Measurements from ENCODE around the gene CTNNA1.
"Not testable (repeated sequence)": the region's sequence is repeated elsewhere in the genome, so short reads cannot be mapped to it uniquely, and the experiment has no call there.

Gene CTNNA1

DNA sequence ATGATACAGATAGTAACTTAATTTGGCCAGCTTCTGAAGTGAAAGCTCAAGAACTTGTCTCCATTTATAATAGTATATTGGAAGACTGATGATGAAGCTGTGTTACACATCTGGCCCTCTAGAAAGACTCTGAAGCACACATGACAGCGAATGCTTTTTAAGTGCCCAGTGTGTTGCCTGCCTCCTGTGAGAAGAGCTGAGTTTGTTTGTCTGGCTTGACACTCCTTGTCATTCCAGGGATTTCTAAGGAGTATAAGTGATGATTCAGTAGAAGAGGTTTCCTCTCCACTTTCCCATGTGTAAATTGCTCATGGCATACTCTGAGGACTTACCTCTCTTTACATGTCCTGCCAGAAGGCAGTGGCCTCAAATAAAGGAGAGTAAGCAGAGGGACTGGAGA is 152.3 kb downstream of the CTNNA1 start:
- no peak for DNase-seq

DNA sequence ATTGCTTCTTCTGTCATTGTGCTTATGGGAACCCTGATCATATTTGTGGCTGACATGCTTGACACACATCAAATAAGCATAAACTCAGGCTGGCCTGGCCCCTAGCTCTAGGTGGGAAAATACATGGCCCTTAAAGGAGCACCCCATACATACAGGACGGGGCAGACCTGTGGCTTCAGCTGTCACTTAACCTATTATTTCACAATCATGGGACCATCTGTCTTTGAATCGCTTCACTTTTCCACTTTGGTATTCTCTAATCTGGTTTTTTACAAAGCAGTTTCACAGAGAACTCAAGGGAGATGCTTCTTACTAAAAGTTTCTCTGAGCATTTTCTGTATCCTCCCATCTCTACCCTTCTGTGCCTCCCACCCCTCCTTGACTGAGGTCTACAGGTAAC is 156.5 kb downstream of the CTNNA1 start:
- DNase-seq, result no peak

DNA sequence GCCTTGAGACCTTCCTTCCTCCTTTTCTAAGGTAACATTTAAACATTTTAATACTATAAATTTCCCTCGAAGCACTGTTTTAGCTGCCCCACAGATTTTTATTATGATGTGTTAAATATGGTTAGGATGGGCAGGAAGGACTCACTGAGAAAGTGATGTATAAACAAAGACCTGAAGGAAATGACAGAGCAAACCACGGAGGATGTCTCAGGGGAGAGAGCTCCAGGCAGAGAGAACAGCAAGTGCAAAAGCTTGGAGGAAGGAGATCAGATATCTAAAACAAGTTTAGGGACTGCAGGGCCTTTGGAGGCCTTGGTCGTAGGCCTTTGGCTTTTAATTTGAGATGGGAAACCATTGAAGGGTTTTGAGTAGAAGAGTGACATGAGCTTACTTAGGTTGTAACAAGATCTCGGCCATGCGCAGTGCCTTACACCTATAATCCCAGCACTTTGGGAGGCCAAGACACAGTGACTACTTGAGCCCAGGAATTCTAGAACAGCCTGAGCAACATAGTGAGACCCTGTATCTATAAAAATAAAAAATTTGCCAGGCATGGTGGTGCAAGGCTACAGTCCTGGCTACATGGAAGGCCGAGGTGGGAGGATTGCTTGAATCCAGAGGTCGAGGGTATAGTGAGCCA is 157.4 kb downstream of the CTNNA1 start:
- no peak for DNase-seq

DNA sequence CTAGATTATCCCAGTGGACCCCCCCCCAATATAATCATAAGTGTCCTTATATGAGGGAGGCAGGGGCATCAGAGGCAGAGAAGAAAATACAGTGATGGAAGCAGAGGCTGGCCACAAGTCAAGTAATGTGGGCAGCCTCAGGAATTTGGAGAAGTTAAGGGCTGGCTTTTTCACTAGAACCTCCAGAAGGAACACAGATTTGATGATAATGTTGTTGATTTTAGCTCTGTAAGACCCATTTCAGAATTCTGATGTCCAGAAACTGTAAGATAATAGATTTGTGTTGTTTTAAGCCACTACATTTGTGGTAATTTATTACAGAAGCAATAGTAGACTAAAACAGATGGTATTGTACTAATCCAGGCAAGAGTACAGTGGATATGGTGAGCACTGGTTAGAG is 158.2 kb downstream of the CTNNA1 start:
- DNase-seq, result no peak

DNA sequence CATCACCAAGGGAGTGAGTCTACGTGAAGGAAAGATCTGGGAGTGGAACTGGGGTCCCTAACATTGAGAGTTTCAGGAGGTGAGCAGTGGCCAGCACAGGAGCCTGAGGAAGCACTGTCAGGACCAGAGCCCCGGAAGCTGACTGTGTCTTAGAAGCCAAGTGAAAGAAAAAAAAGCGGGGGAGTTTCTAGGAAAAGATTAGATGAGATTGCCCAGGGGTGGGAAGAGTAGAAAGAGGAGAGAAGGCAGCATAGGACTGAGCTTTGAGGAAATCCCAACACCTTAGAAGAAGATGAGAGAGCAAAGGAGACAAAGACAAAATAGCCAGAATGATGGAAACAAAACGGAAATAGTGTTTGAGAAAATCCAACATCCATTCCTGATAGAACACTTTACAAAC is 158.9 kb downstream of the CTNNA1 start:
- no peak for DNase-seq

DNA sequence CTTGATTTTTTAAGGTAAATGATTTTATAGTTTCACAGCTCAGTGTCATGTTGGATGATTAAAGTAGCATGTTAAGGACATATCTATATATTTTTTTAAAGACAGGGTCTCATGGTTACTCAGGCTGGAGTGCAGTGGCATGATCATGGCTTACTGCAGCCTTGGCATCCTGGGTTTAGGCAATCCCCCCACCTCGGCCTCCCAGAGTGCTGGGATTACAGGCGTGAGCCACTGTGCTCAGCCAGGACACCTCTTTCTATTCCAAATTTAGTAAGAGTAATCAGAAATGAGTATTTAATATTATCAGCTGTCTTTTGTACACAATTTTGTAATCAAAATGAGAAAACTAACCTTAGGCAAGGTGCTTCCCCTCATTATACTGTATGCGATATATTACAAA is 160.5 kb downstream of the CTNNA1 start:
- DNase-seq, result no peak

DNA sequence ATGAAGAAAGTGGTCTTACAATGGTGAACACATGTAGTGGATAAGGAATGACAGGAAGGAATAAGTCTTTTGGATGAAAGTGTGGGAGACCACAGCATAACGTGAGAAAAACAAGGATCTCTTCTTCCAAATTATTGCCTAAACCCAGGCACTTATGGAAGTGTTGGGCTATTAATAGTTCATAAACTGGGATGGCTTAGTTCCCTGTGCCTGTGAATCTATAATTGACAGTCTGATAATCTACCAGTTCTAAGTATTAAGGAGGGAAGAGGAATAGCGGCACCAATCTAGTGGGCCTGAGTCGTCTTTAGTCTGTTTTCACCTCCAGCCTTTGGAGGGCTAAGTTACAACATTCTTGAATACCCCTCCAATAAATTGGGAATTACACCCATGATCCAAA is 161.1 kb downstream of the CTNNA1 start:
- no peak for DNase-seq

DNA sequence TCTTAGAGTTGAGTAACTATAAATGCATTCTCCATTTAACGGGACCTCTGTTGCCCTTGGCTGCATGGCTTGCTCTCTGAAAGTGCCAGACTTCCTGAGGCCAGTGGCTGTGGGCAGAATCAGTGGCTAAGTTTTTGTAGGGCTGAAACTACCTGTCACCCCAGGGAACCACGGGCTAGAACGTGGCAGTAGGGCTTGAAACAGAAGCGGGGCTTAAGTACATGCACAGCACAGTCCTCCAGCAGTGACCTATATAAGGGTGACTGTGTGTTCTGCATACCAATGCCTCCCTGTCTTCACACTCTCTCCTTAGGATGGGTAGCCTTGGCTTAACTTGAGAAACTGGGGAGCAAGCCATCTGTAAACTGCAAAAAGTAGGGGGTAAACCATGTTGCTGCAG is 165.5 kb downstream of the CTNNA1 start:
- no peak for DNase-seq

DNA sequence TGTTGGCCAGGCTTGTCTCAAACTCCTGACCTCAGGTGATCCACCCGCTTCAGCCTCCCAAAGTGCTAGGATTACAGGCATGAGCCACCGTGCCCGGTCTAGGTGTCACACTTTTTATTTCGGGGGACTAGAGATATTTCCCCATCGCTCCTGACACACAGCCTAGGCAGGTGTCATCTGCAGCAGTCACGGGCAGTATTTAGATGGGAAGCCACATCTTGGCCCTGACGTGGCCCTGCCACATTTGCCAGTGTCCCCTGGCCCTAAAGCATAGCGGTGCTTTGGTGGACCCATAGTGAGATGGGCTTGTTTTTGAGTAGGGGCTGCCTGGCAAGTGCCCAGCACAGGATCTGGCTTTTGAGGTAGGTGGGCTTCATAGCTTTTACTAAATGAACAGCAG is 167.0 kb downstream of the CTNNA1 start:
- no peak for DNase-seq

DNA sequence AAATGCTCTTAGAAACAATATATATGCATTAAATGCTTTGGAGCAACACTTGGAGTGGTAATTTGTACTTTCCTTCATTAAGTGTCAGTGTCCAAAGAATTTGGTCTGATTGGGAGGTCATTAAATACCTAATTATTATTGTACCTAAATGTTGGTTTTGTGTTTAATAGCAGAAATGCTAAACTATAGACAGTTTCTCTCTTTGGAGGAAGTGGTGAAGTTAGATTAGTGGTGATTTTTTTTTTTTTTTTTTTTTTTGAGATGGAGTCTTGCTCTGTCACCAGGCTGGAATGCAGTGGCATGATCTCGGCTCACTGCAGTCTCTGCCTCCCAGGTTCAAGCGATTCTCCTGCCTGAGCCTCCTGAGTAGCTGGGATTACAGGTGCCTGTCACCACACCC is 168.1 kb downstream of the CTNNA1 start:
- not testable (repeated sequence) for DNase-seq

DNA sequence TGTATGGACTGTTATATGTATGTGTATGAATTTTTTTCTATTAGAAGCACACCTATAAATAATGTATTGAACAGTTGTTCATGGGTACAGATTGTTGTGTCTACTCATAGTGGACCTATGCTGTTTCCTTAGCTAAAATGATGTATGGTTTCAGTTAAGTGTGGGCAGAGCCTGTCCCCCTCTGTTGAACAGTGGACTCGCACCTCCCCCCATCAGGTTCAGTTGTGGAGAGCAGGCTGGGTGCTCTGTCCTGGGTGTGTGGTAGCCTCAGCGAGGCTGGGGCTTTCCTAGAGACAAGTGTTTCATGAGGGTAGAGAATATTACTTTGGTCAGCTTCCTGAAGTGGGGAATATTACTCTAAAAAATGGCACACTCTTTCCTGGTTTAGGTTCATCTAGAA is 169.3 kb downstream of the CTNNA1 start:
- no peak for DNase-seq

DNA sequence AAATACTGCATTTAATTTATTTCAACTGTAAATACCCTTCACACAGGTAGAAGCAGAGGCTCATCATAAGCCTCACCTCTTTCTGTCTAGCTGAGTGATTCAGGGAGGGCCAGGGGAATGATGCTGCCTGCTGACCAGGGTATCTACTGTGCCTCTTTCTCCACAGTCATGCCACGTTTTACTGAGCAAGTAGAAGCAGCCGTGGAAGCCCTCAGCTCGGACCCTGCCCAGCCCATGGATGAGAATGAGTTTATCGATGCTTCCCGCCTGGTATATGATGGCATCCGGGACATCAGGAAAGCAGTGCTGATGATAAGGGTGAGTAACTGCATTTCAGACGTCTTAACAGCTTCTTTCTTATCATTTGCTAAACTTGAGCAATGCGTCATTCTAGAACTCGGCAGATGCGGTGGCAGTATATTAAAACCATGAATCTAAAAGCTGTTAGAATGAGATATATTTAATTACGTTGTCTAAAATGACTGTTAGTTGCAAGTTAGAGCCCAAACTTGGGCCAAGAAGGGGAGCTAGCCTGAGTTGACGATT is 171.9 kb downstream of the CTNNA1 start:
- DNase-seq, result no peak

DNA sequence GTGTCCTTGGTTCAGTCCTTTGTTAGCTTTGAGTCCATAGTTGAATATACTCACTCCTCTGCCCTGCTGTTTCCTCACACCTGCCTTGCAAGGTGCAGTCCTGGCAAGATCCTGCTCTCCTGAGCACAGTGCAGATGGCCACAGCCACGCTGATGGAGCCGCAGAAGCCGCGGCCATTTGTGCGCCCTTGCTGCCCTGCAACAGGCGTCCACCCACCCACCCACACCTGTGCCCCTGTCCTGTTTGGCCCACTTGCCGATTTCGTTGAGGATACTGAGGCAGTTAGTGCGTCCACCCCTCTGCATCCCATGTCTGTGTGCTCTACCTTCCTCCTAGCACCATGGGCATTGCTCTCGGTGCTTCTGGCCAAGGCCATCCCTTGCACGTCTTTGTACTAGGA is 173.0 kb downstream of the CTNNA1 start:
- DNase-seq, result no peak

DNA sequence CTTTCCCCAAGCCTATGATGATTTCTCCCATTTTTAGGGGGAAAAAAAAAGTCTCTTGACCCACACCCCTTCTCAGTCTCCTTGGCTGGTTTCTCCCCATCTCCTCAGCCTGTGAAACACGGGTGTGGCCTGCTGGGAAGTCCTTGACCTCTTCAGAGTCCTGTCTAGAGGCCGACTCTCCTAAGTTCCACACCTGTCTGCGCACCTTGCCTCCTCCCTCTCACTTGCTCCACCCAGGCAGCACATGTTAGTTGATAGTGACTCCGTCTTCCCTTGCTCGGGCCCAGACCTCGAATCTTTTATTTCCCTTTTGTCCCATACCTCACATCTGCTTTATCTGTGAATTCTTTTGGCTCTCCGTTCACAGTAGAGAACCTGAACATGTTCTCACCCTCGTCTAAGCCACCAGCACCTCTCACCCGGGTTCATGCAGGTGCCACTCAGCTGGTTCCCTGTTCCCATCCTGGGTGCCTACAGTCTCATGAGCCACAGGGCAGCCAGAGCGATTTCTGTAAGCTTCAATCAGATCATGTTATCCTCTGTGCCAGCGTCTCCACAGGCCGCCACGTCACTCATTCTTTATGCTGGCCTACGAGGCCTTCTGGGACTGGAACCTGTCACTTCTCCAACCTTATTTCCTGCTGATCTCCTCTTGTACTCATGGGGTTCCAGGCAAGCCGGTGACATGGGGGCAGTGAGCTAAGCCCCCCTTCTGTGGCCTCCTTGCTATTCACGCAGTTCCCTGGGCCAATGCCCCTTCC is 173.6 kb downstream of the CTNNA1 start:
- no peak for DNase-seq

DNA sequence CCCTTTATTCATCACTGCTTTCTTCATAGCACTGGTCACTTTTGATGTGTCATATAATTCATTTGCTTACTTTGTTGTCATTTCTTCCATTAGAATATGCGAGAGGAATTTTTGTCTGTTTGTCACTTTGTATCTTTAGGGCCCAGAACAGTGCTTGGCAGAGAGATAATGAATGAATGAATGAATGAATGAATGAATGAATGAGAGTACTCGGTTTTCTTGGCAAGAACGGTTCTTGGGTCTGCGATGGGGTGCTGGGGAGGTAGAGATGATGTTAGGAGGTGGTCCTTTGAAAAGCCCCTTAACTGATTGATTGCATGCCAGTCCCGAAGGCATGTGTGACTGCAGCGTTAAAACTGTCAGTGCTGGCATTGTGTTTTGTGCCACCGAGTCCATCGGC is 174.3 kb downstream of the CTNNA1 start:
- no peak for DNase-seq

DNA sequence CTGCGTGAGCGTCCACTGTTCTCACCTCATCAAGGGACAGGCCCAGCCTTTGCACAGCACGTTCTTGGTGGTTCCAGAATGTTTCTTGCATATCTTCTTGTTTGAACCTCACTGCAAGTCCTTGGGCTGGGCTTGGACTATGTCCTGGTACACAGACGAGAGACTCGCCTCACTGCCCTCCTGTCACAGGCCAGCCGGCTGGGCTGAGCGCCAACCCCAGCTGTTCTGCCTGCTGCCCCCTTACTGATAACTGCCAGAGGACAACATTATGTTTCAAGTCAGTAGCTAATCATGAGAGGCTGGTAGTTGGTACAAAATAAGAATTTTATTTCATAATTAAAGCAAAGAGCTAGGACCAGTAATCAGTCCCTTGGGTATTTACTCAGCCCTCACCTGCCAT is 174.8 kb downstream of the CTNNA1 start:
- DNase-seq, result no peak

DNA sequence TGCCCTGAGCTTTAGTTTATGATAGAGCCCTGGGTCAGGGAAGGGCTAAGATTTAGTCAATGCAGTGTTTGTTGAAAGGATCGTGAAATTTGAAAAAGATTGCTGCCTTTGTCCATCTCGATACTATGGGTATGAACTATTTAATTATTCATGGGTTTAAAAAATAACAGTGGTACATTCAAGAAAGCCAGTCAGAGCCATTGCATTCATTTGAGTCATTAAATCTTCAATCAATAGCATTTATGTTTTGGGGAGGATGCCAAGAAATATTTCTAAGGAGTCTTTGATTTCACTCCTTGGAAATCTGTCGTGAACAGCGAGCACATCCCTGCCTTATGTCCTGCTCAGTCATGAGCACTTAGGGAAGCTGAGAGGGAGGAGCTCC is 176.3 kb downstream of the CTNNA1 start:
- no peak for DNase-seq

DNA sequence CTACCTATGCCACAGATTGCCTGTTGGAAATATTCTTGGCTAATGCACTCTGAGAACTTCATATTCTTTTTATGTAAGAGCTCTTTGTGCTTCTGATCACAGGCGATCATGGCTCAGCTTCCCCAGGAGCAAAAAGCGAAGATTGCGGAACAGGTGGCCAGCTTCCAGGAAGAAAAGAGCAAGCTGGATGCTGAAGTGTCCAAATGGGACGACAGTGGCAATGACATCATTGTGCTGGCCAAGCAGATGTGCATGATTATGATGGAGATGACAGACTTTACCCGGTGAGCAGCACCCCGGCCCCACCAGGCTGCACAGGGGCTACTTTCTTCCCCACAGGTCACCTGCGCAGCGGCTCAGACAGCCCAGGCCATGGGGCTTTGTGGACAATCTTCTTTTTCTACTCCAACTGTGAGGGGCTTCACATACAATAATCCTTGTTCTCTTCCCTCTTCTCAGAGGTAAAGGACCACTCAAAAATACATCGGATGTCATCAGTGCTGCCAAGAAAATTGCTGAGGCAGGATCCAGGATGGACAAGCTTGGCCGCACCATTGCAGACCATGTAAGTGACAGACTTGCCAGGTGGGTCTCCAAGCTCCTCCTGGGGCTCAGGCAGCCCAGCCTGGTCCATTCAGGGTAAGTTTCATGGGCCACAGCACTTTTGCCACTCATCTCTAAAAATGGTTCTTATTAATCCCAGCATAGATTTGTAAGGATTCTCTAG is 177.3 kb downstream of the CTNNA1 start:
- no peak for DNase-seq

DNA sequence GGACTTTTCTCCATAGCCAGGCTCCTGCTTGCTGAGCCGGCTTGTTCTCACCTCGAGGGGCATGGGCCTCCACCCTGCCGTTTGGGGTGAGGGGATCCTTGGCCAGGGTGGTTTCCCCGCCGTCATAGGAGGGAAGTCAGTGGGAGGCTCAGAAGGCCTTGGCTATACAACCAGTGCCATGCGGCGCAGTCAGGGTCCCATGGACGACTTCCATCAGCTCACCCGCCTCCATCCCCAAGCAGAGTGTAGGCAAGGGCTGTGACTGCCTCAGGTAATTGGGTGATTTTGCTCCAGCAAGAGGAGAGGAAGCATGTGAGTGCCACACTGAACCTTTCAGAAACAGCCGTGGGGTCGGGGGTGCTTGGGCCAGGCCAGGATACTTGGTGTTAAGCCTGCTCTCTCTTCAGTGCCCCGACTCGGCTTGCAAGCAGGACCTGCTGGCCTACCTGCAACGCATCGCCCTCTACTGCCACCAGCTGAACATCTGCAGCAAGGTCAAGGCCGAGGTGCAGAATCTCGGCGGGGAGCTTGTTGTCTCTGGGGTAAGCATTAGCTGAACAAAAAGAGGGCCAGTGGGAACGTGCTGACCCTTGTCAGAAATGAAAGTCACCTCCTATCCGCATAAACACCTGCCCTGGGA is 179.1 kb downstream of the CTNNA1 start:
- no peak for DNase-seq

DNA sequence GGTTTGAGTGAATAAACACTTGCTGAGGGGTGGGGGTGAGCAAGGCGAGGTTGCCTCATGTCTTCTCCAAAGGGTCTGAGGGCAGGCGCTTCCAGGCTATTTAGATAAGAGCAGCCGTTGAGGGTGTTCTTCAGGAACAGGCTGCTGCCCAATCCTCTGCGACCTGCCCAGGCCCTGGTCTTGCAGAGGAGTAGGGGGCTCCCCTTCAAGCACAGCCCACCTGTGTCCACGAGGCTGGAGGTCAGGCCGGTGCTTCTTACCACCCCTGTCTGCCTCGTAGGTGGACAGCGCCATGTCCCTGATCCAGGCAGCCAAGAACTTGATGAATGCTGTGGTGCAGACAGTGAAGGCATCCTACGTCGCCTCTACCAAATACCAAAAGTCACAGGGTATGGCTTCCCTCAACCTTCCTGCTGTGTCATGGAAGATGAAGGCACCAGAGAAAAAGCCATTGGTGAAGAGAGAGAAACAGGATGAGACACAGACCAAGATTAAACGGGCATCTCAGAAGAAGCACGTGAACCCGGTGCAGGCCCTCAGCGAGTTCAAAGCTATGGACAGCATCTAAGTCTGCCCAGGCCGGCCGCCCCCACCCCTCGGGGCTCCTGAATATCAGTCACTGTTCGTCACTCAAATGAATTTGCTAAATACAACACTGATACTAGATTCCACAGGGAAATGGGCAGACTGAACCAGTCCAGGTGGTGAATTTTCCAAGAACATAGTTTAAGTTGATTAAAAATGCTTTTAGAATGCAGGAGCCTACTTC is 180.5 kb downstream of the CTNNA1 start:
- DNase-seq, result no peak

DNA sequence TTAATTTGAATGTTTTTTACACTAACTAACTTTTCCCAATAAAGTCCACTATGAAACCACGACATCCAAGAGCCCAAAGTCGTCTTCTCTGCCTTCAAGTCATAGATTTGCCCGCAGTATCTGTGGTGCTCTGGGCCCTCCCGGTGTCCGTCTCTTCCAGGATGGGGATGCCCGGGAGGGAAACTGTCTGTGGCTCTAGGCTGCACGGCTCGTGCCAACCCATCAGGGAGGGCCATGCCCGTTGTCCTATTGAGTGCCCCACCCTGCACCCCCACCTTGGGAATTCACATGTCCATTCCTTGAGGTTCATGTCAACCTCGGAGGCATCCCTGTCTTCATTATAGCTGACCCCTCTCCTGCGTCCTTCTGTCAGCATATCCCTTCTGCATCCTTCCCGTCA is 181.7 kb downstream of the CTNNA1 start:
- no peak for DNase-seq

DNA sequence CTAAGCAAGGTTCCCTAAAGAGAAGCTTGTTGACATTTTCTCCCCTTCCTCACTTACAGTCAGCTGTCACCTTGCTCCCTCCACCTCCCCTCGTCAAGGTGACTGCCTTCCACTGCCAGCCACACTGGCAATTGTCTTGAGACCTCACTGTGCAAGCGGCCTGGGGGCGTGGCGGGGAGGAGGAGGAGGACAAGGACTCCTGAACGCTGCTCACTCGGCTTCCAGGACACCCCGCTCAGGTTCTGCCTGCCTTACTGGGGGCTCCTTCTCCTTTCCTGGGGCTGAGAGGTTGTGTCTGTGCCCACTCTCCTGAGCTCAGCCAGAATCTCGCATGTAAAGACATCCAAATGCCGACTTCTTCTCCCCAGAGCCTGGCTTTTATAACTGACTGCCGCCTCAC is 182.2 kb downstream of the CTNNA1 start:
- no peak for DNase-seq
